NCI-H1930 (cell line): Measurements from ENCODE around the gene NMRK1.
A peak's percentile ranks its signal among the peaks of the same experiment; 100 is the strongest.

Source experiments
- DNase-seq, 2 experiments: peaks; one replicate each; lab custom pipeline; 2025; lab: John Stamatoyannopoulos, UW

NMRK1 gene

GRCh38 chr9:75063556-75064305 is 24.2 kb downstream of the NMRK1 start:
- no peak for DNase-seq

GRCh38 chr9:75061169-75061568 is 26.8 kb downstream of the NMRK1 start:
- DNase-seq = no peak

- DNase-seq = no peak
Observed at GRCh38 chr9:75054368-75055001, 33.5 kb downstream of the NMRK1 start.

GRCh38 chr9:75053869-75054268 is 34.1 kb downstream of the NMRK1 start:
- DNase-seq = no peak

- no peak for DNase-seq
Observed at GRCh38 chr9:75051285-75051684, 36.7 kb downstream of the NMRK1 start.

GRCh38 chr9:75047506-75047905 is 40.4 kb downstream of the NMRK1 start:
- DNase-seq = no peak

- DNase-seq = no peak
Observed at GRCh38 chr9:75046725-75047345, 41.1 kb downstream of the NMRK1 start.

GRCh38 chr9:75041041-75041440 is 46.9 kb downstream of the NMRK1 start:
- no peak for DNase-seq

GRCh38 chr9:75039801-75040200 is 48.2 kb downstream of the NMRK1 start:
- DNase-seq = no peak

GRCh38 chr9:75039009-75039408 is 48.9 kb downstream of the NMRK1 start:
- no peak for DNase-seq

- DNase-seq = no peak
Observed at GRCh38 chr9:75036793-75037192, 51.2 kb downstream of the NMRK1 start.

GRCh38 chr9:75033791-75034473 is 54.0 kb downstream of the NMRK1 start:
- no peak for DNase-seq

GRCh38 chr9:75027187-75028107 is 60.5 kb downstream of the NMRK1 start:
- DNase-seq = peak in 1 of 2 experiments; percentile 41

- DNase-seq = no peak
Observed at GRCh38 chr9:75023846-75024245, 64.1 kb downstream of the NMRK1 start.

- DNase-seq = no peak
Observed at GRCh38 chr9:75019654-75020053, 68.3 kb downstream of the NMRK1 start.

GRCh38 chr9:75019022-75019421 is 68.9 kb downstream of the NMRK1 start:
- DNase-seq = no peak

GRCh38 chr9:75017378-75017777 is 70.6 kb downstream of the NMRK1 start:
- no peak for DNase-seq

- DNase-seq = no peak
Observed at GRCh38 chr9:75013735-75014134, 74.2 kb downstream of the NMRK1 start.
